Measurements from ENCODE around the gene TAC3.

- no peak for TF ChIP-seq CTCF (conservative IDR thresholded peaks at IDR 0.05; ENCODE audit: low read length)
- TF ChIP-seq EZH2phosphoT487 (IDR thresholded peaks at IDR 0.05; ENCODE audit: borderline replicate concordance, low read depth, low read length) = no peak
Observed at GRCh38 chr12:56999456-56999855, 16.9 kb downstream of the TAC3 start.

Measured in OCI-LY7 (cell line).